GM19452 (cell line): ENCODE data around the gene GPAM.
A peak's percentile ranks its signal among the peaks of the same experiment; 100 is the strongest.
"Not testable (repeated sequence)": the region's sequence is repeated elsewhere in the genome, so short reads cannot be mapped to it uniquely, and the experiment has no call there.

Experiments
- ATAC-seq: cut with Tn5 transposase; IDR thresholded peaks from one replicate; pipeline ENCODE4 v1.9.1; 2021; ENCODE audit not compliant: unreplicated experiment

Gene GPAM

GRCh38 chr10:112183329-112184051 is at the start of gene GPAM:
Gene GPAM, minus strand, starts transcription at chr10:112183765. Its CDS starts 1,981 bp downstream, at chr10:112181784.
- ATAC-seq, result peak; percentile 98

GRCh38 chr10:112232670-112233069 is 49.1 kb upstream of the GPAM start:
- ATAC-seq, result no peak

GRCh38 chr10:112231602-112232400 is 48.2 kb upstream of the GPAM start:
- ATAC-seq, result no peak

- no peak for ATAC-seq
These were observed 46.9 kb upstream of the GPAM start for GRCh38 chr10:112230325-112230988.

- ATAC-seq, result no peak
These were observed 46.3 kb upstream of the GPAM start for GRCh38 chr10:112229901-112230300.

- no peak for ATAC-seq
These were observed 45.5 kb upstream of the GPAM start for GRCh38 chr10:112229096-112229495.

- ATAC-seq, result not testable (repeated sequence)
These were observed 45.0 kb upstream of the GPAM start for GRCh38 chr10:112228366-112229088.

- no peak for ATAC-seq
These were observed 43.9 kb upstream of the GPAM start for GRCh38 chr10:112227331-112227987.

GRCh38 chr10:112226439-112227248 is 43.1 kb upstream of the GPAM start:
- no peak for ATAC-seq

- no peak for ATAC-seq
These were observed 42.3 kb upstream of the GPAM start for GRCh38 chr10:112225771-112226438.

GRCh38 chr10:112224933-112225529 is 41.5 kb upstream of the GPAM start:
- ATAC-seq, result no peak

GRCh38 chr10:112223725-112224124 is 40.2 kb upstream of the GPAM start:
- ATAC-seq, result no peak

GRCh38 chr10:112222799-112223198 is 39.2 kb upstream of the GPAM start:
- ATAC-seq, result no peak

GRCh38 chr10:112221545-112221944 is 38.0 kb upstream of the GPAM start:
- no peak for ATAC-seq

- no peak for ATAC-seq
These were observed 35.4 kb upstream of the GPAM start for GRCh38 chr10:112218960-112219359.

GRCh38 chr10:112218036-112218390 is 34.4 kb upstream of the GPAM start:
- ATAC-seq, result no peak

GRCh38 chr10:112217386-112218035 is 33.9 kb upstream of the GPAM start:
- ATAC-seq, result no peak

- no peak for ATAC-seq
These were observed 33.4 kb upstream of the GPAM start for GRCh38 chr10:112216966-112217365.
